Mesothelial cell of epicardium (in vitro differentiated cells): ENCODE measurements around the gene VSIG10L. TPM values are rescaled to one million over a fixed set of nuclear protein-coding genes. Genes with fewer than 3 reads are reported as not detected.

Experiments used
- DNase-seq, 2 experiments: peaks; one replicate each; pipeline ENCODE4 v3.0.0; 2021; ENCODE audit warnings: low spot score in 2 of 2; ENCODE audit not compliant: unreplicated experiment in 2 of 2
- H3K27ac Mint-ChIP-seq: 2 replicates; pipeline ENCODE4 v1.8.0; 2021; ENCODE audit warnings: mixed read lengths
- H3K27me3 Mint-ChIP-seq: 2 replicates; pipeline ENCODE4 v1.8.0; 2021; ENCODE audit warnings: low read depth, mixed read lengths
- H3K36me3 Mint-ChIP-seq: 2 replicates; pipeline ENCODE4 v1.8.0; 2021; ENCODE audit warnings: mixed read lengths
- H3K4me1 Mint-ChIP-seq: 2 replicates; pipeline ENCODE4 v1.8.0; 2021; ENCODE audit warnings: mixed read lengths
- H3K4me3 Mint-ChIP-seq: 2 replicates; pipeline ENCODE4 v1.8.0; 2021; ENCODE audit warnings: mild to moderate bottlenecking, moderate library complexity, mixed read lengths
- H3K9me3 Mint-ChIP-seq: 2 replicates; pipeline ENCODE4 v1.8.0; 2021; ENCODE audit warnings: mixed read lengths
- CTCF ChIP-seq: fragments of 200-600 bp; sonication (generic); IDR thresholded peaks from one replicate; pipeline ENCODE4 v1.5.0; 2021; ENCODE audit warnings: antibody characterized with exemption; ENCODE audit not compliant: unreplicated experiment
- total RNA-seq: library from RNA; stranded (reverse); gene quantifications from 3 replicates; pipeline ENCODE4 v1.2.1, GENCODE V29; 2021

The VSIG10L gene
- total RNA-seq, 1 donor from 2014 or later = 8.9 TPM

- peaks cover 1% of the 10 kb centered on the region for H3K4me1 Mint-ChIP-seq
- H3K36me3 Mint-ChIP-seq = peaks cover 28% of the 10 kb centered on the region
- DNase-seq = no peak
- H3K27me3 Mint-ChIP-seq = peaks cover 10% of the 10 kb centered on the region
- no peak overlapping the region for H3K27ac Mint-ChIP-seq
- peaks cover 12% of the 10 kb centered on the region for H3K9me3 Mint-ChIP-seq
- H3K4me3 Mint-ChIP-seq = no peak overlapping the region
- no peak for TF ChIP-seq CTCF
These were observed 10.7 kb downstream of the VSIG10L start for GRCh38 chr19:51331193-51331592.

- DNase-seq = no peak
- peaks cover 28% of the 10 kb centered on the region for H3K36me3 Mint-ChIP-seq
- peaks cover 12% of the 10 kb centered on the region for H3K9me3 Mint-ChIP-seq
- peaks cover 1% of the 10 kb centered on the region for H3K4me1 Mint-ChIP-seq
- H3K4me3 Mint-ChIP-seq = no peak overlapping the region
- H3K27ac Mint-ChIP-seq = no peak overlapping the region
- peaks cover 15% of the 10 kb centered on the region for H3K27me3 Mint-ChIP-seq
- TF ChIP-seq CTCF = no peak
These were observed 11.6 kb downstream of the VSIG10L start for GRCh38 chr19:51330366-51330765.

- Mint-ChIP-seq H3K27me3 (peaks cover 15% of the 10 kb centered on the region), H3K4me3 (no peak overlapping the region), H3K36me3 (peaks cover 27% of the 10 kb centered on the region), H3K9me3 (peaks cover 12% of the 10 kb centered on the region), H3K4me1 (peaks cover 1% of the 10 kb centered on the region), H3K27ac (no peak overlapping the region)
- TF ChIP-seq CTCF = no peak
- no peak for DNase-seq
These were observed 12.5 kb downstream of the VSIG10L start for GRCh38 chr19:51329411-51329810.

GRCh38 chr19:51327066-51328001 is 14.6 kb downstream of the VSIG10L start:
- peaks cover 12% of the 10 kb centered on the region for H3K9me3 Mint-ChIP-seq
- peaks cover 1% of the 10 kb centered on the region for H3K4me1 Mint-ChIP-seq
- peaks cover 26% of the 10 kb centered on the region for H3K36me3 Mint-ChIP-seq
- H3K4me3 Mint-ChIP-seq = peak overlapping the region; percentile 28
- DNase-seq = no peak
- H3K27ac Mint-ChIP-seq = no peak overlapping the region
- peaks cover 25% of the 10 kb centered on the region for H3K27me3 Mint-ChIP-seq
- no peak for TF ChIP-seq CTCF

GRCh38 chr19:51326216-51327065 is 15.5 kb downstream of the VSIG10L start:
- no peak for DNase-seq
- H3K9me3 Mint-ChIP-seq = peaks cover 6% of the 10 kb centered on the region
- H3K27me3 Mint-ChIP-seq = peaks cover 25% of the 10 kb centered on the region
- no peak overlapping the region for H3K4me3 Mint-ChIP-seq
- H3K27ac Mint-ChIP-seq = no peak overlapping the region
- peaks cover 1% of the 10 kb centered on the region for H3K4me1 Mint-ChIP-seq
- no peak for TF ChIP-seq CTCF
- peaks cover 18% of the 10 kb centered on the region for H3K36me3 Mint-ChIP-seq
